GM18867 (cell line): ENCODE results near the gene SSB.
A peak's percentile ranks its signal among the peaks of the same experiment; 100 is the strongest.
"Not testable (repeated sequence)": the region's sequence is repeated elsewhere in the genome, so short reads cannot be mapped to it uniquely, and the experiment has no call there.

Source experiments
- ATAC-seq: cut with Tn5 transposase; IDR thresholded peaks from one replicate; pipeline ENCODE4 v1.9.1; 2021; ENCODE audit warnings: mild to moderate bottlenecking, moderate library complexity; ENCODE audit not compliant: unreplicated experiment

The SSB gene

DNA sequence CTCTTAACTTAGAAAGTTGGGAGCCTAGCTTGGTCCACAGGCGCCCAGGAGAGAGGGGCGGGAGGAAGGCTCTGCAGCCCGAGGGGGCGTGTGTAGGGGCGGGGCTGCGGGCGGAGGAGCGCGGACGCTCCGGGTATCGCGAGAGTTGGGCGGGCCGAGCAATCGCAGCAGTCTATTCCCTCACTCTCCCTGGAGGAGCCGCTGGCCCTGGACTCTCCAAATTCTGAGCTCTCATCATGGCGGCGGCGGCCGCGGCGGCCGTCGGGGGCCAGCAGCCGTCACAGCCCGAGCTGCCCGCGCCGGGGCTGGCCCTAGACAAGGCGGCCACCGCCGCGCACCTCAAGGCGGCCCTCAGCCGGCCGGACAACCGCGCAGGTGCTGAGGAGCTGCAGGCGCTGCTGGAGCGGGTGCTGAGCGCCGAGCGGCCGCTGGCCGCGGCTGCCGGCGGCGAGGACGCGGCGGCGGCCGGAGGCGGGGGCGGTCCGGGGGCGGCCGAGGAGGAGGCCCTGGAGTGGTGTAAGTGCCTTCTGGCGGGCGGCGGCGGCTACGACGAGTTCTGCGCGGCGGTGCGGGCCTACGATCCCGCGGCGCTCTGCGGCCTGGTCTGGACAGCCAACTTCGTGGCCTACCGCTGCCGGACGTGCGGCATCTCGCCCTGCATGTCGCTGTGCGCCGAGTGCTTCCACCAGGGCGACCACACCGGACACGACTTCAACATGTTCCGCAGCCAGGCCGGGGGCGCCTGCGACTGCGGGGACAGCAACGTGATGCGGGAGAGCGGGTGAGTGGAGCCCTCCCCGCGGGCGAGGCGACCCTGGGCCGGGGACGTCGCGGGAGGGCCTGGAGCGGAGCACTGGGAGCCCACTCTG is 28.8 kb downstream of the SSB start, which contains the start of gene UBR3:
UBR3 (plus strand) TSS at position 183 of the 869 bp plus-strand sequence; CDS start at position 237, 54 bp downstream.
- peak; percentile 79 for ATAC-seq

DNA sequence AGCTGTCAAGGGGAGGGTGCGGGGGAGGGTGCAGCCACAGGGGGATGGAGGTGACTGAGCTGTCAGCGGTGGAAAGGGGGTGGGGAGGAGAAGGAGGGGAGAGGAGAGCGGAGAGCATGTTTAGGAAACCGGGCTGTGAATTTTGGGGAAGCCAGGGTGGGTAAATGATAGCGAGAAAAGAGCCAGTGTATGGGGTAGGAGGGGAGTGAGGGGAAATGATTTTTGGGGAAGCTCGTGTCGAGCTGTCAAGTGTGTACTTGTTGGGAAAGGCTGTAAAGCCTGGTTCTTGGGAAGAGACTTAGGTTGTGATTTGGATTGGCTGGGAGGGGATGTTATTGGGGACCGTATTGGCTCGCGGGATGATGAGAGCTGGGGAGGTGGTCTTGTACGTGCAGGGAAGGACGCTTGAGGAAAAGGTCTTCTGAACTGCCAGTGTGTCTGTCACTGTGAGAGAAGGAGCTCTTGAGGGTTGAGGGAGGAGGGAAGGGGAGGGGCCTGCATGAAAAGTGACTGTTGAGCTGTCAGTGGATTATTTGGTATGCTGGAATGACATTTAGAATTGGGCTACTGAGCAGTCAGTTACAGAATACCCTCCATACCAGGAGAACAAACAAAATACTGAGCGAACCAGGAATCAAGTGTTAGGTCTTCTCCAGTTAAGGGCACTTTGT is 29.6 kb downstream of the SSB start:
- peak; percentile 34 for ATAC-seq

DNA sequence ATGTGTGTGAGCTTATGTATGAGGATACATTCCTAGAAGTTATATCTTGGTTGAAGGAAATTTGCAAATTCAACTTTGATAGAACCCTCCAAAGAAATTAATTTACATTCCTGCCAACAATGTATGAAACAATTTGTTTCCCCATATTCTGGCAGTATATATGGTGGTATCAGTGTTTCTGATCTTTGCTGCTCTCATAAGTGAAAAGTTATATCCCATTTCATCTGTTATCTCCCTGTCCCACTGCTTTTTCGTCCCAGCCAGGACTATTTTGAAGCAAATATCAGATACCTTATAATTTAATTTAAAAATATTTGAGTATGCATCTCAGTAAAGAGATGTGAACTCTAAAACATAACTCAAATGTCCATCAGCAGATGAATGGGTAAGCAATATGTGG is 35.7 kb downstream of the SSB start:
- ATAC-seq: no peak

DNA sequence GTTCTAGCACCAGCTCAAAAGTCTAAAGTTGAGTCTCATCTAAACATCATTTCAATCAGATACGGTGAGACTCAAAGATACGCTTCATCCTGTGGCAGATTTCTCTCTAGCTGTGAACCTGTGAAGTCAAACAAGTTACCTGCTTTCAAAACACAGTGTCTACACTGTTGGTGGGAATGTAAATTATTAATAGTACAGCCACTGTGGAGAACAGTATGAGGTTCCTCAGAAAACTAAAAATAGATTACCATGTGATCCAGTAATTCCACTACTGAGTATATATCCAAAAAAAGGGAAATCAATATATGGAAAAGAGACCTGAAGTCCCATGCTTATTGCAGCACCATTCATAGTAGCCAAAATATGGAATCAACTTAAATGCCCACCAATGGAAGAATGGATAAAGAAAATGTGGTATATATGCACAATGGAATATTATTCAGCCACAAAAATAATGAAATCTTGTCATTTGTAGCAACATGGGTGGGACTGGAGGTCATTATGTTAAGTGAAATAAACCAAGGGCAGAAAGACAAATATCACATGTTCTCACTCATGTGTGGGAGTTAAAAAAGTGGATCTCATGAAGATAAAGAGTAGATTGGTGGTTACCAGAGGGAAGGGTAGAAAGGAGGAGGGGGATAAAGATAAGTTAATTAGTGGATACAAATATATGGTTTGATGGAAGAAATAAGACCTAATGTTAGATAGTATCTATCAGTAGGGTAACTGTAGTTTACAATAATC is 40.2 kb downstream of the SSB start:
- ATAC-seq: no peak

DNA sequence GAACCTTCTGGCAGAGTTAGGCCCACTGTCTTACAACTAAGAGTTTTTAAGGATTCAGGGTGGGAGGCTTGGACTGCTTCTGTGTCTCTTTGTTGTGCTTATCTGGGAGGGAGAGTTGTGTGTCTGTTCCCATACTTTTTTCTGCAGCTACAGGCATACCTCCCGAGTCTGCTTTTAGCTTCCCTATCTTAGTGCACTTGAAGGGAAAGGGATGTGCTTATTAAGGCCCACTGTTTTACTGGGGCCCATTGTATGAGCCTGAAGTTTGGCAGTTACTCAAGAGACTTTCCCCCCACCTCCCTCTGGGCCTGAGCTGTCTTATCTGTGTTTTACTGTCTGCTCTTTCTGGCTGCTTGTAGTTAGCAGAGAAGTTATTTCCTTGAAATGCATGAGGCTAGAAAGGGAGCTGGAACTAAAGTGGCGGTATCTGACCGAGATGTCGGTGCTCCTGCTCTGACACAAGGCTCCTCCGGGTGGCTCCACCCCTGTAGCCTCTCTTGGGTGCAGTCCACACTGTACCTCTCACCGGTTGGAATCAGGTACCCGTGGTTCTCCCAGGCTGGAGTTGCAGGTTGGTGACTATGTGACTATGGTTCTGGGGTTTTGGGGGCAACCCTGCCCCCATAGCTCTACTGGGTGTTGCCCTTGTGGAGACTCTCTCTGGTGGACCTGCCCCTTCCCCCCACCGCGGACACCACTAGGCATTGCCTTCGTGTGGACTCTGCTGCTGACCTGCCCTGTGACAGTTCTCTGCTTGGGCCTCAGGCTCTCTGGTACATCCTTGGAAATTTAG is 41.5 kb downstream of the SSB start:
- ATAC-seq: no peak

DNA sequence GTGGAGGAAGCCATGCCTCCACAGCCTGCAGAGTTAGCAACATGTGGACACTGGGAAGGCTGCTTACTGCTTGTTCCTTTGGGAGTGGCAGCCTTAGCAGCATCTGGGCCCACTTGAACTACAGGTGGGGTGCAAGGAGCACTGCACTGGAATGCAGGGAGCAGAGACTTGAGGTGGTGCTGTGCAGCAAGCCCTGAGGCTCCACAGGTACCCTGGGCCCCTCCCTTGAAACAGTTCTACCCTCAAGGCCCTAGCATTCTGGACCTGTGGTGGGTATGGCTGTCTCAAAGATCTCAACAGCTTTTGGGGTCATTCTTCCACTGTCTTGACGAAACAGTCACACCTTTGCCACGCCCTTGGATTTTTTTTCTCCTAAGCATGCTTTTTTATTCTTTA is 42.1 kb downstream of the SSB start:
- ATAC-seq: no peak

DNA sequence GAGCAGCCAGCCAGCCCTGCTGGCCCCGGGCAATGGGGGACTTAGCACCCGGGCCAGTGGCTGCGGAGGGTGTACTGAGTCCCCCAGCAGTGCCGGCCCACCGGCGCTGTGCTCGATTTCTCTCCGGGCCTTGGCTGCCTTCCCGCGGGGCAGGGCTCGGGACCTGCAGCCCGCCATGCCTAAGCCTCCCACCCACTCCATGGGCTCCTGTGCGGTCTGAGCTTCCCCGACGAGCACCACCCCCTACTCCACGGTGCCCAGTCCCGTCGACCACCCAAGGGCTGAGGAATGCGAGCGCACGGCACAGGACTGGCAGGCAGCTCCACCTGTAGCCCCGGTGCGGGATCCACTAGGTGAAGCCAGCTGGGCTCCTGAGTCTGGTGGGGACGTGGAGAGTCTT is 43.0 kb downstream of the SSB start:
- ATAC-seq: not testable (repeated sequence)

DNA sequence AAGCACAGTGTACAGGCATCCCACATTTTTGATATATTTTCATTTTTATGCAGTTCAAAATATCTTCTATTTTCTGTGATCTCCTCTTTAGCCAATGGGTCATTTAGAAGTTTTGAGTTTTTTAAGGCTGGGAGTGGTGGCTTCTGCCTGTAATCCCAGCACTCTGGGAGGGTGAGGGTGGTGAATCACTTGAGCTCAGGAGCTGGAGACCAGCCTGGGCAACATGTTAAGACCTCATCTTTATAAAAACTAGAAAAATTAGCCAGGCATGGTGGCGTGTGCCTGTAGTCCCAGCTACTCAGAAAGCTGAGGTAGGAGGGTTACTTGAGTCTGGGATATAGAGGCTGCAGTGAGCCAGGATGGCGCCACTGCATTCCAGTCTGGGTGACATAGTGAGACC is 46.3 kb downstream of the SSB start:
- no peak for ATAC-seq

DNA sequence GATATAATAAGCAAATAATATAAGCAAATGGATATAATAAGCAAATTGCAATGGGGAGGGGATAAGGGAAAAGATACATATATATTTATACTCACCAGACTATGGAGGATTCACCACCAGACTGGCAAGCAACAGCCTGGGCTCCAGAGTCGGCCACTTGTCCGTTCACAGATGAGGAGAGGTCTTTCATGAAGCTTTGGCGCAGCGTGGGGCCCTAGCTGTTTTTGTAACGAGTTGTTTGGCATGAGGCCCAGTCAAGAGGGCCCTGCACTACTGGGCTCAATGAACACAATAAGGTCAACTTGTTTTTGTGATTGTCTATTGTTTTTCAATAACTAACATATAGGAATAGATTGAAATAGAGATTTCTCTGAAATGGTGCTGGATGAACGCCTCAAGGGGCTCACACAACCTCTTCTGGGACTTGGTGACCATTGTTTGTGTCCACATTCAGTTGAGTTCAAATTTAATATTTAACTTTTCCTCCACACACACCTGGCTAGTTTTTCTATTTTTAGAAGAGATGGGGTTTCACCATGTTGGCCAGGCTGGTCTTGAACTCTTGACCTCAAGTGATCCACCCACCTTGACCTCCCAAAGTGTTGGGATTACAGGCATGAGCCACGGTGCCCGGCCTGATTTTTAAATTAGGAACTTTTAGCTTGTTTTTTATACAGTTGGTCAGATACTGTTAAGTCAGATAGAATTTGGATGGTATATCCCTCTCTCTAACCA is 50.5 kb downstream of the SSB start:
- not testable (repeated sequence) for ATAC-seq

DNA sequence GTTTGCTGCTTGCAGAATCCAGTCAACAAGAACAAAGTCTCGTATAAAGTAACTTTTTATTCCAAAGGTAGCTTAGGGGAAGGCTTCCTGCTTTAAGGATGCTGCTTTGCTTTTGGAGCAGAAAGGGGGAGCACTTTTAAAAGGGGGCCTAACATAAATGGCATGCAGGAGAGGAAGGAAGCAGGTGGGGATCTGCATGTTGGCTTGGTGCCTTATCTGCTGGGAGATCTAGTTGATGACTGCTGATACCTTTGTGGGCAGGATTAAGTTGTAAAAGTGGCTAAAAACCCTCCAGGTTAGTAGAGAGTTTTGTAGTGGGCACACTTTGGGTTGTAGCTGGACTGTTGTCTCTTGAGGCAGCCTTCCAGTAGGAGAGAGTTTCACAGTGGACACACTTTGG is 51.0 kb downstream of the SSB start:
- no peak for ATAC-seq

DNA sequence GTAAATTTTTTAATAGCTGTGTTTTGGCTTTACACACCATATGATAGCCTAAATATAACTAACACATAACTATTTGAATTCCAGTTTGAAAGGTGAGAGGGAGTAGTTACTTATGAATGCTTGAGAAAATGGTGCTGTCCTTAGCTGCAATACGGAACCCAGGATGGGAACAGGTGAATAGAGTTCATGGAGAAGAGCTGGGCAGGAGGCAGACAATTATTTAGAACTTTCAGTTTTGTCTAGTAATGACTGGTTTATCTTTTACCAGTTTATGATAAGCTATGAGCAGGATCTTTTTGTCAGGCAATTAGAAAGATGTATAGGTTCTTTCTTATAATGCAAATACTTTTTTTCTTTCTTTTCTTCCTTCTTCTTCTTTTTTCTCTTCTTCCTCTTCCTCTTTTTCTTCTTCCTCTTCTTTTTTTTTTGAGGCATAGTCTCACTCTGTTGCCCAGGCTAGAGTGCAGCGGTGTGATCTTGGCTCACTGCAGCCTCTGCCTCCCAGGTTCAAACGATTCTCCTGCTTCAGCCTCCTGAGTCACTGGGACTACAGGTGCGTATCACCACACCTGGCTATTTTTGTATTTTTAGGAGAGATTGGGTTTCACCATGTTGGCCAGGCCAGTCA is 54.5 kb downstream of the SSB start:
- no peak for ATAC-seq

DNA sequence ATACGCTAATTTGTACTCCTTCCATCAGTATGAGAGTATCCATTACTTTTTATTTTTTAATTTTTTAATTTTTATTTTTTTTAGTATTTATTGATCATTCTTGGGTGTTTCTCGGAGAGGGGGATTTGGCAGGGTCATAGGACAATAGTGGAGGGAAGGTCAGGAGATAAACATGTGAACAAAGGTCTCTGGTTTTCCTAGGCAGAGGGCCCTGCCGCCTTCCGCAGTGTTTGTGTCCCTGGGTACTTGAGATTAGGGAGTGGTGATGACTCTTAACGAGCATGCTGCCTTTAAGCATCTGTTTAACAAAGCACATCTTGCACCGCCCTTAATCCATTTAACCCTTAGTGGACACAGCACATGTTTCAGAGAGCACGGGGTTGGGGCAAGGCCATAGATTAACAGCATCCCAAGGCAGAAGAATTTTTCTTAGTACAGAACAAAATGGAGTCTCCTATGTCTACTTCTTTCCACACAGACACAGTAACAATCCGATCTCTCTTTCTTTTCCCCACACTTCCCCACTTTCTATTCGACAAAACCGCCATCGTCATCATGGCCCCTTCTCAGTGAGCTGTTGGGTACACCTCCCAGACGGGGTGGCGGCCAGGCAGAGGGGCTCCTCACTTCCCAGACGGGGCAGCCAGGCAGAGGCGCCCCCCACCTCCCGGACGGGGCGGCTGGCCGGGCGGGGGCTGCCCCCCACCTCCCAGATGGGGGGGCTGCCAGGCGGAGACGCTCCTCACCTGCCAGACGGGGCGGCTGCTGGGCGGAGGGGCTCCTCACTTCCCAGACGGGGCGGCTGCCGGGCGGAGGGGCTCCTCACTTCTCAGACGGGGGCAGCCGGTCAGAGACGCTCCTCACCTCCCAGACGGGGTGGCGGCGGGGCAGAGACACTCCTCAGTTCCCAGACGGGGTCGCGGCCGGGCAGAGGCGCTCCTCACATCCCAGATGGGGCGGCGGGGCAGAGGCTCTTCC is 56.9 kb downstream of the SSB start:
- not testable (repeated sequence) for ATAC-seq

DNA sequence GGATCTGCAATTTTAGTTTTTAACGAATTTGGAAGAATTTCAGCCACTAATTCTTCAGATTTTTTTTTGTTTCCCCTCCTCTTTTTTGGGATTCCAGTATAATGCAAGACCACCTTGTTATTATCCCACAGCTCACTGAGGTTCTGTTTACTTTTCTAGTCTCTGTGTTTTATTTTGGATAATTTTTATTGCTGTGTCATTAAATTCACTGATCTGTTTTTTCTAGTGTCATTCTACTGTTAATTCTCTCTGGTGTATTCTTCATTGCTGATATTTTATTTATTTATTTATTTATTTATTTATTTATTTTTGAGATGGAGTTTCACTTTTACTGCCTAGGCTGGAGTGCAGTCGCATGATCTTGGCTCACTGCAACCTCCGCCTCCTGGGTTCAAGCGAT is 60.8 kb downstream of the SSB start:
- no peak for ATAC-seq

DNA sequence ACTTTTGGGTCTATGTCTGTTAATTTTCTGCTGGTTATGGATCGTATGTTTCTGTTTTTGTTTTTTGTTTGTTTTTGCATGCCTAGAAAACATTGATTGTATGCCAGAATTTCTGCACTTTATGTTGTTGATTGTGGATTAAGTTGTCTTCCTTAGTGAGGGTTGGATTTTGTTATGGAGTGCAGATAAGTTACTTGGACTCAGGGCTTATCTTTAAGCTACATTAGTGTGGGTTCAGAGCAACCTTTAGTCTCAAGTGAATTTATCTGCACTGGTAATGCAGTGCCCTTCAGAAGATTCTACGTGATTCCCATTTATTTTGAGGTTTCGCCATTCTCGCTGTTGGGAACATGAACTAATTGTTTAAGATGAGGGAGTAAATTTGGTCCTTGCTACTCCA is 61.5 kb downstream of the SSB start:
- no peak for ATAC-seq
